ENCODE measurements around the gene YPEL3.

GRCh38 chr16:30082545-30083090 is 13.4 kb downstream of the YPEL3 start:
- TF ChIP-seq JUN (IDR thresholded peaks at IDR 0.05) (no peak), ZSCAN20 (CRISPR knock-in tag; IDR thresholded peaks at IDR 0.05) (no peak), CHD4 (IDR thresholded peaks at IDR 0.05; ENCODE audit: borderline replicate concordance) (no peak), E2F6 (IDR thresholded peaks at IDR 0.05; ENCODE audit: borderline replicate concordance, low read depth) (no peak), RFX5 (IDR thresholded peaks at IDR 0.05) (no peak), CTCF (IDR thresholded peaks at IDR 0.05) (no peak; the same call in 1 of the 3 replicates), CHD2 (IDR thresholded peaks at IDR 0.05; ENCODE audit: low read length, partially characterized antibody) (no peak), NR3C1 (IDR thresholded peaks at IDR 0.05) (no peak), BHLHE40 (IDR thresholded peaks at IDR 0.05; ENCODE audit: low read depth, low read length) (no peak), REST (IDR thresholded peaks at IDR 0.05) (no peak)
- TF ChIP-seq, protein P1, sequence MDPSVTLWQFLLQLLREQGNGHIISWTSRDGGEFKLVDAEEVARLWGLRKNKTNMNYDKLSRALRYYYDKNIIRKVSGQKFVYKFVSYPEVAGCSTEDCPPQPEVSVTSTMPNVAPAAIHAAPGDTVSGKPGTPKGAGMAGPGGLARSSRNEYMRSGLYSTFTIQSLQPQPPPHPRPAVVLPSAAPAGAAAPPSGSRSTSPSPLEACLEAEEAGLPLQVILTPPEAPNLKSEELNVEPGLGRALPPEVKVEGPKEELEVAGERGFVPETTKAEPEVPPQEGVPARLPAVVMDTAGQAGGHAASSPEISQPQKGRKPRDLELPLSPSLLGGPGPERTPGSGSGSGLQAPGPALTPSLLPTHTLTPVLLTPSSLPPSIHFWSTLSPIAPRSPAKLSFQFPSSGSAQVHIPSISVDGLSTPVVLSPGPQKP (IDR thresholded peaks at IDR 0.05; ENCODE audit: low read depth, low read length): no peak

All from A549 (cell line).